SK-N-MC (cell line): ENCODE measurements around the gene PVR.

Experiments used
- DNase-seq: peaks from one replicate; pipeline ENCODE4 v3.0.0-alpha.2; 2011; ENCODE audit warnings: low read depth, low spot score
- H3K27ac ChIP-seq: fragments of 200-600 bp; sonication (generic); 2 replicates; pipeline ENCODE4 v1.5.1; 2016; ENCODE audit warnings: mixed run types
- H3K36me3 ChIP-seq: fragments of 200-600 bp; sonication (generic); 2 replicates; pipeline ENCODE4 v1.6.1; 2017; ENCODE audit warnings: antibody characterized with exemption, low read length, mixed read lengths; ENCODE audit not compliant: insufficient read depth
- H3K4me3 ChIP-seq: fragments of 200-600 bp; sonication (generic); 2 replicates; pipeline ENCODE4 v1.5.1; 2016
- H3K9ac ChIP-seq: fragments of 200-600 bp; sonication (generic); 2 replicates; pipeline ENCODE4 v1.8.0; 2017; ENCODE audit warnings: mixed run types, mixed read lengths; ENCODE audit not compliant: insufficient read length
- H3K9me3 ChIP-seq: fragments of 200-600 bp; sonication (generic); 2 replicates; pipeline ENCODE4 v1.6.1; 2017; ENCODE audit warnings: low read depth, mild to moderate bottlenecking, antibody characterized with exemption, low read length, moderate library complexity, mixed read lengths
- EZH2 ChIP-seq: fragments of 200-600 bp; sonication (generic); IDR thresholded peaks from one replicate; pipeline ENCODE4 v1.6.1; 2017; ENCODE audit warnings: antibody characterized with exemption
- FOXP2 ChIP-seq: optimal IDR thresholded peaks from 2 replicates; pipeline ENCODE3; 2011; ENCODE audit warnings: mild to moderate bottlenecking, moderate library complexity; ENCODE audit not compliant: insufficient read depth; ENCODE audit errors: extremely low read length, control extremely low read depth
- POLR2AphosphoS5 ChIP-seq: IDR thresholded peaks from 2 replicates; pipeline ENCODE4 v1.6.1; 2012; ENCODE audit warnings: mild to moderate bottlenecking, low read depth, low read length, borderline replicate concordance

The PVR gene, protein sequence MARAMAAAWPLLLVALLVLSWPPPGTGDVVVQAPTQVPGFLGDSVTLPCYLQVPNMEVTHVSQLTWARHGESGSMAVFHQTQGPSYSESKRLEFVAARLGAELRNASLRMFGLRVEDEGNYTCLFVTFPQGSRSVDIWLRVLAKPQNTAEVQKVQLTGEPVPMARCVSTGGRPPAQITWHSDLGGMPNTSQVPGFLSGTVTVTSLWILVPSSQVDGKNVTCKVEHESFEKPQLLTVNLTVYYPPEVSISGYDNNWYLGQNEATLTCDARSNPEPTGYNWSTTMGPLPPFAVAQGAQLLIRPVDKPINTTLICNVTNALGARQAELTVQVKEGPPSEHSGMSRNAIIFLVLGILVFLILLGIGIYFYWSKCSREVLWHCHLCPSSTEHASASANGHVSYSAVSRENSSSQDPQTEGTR

DNA sequence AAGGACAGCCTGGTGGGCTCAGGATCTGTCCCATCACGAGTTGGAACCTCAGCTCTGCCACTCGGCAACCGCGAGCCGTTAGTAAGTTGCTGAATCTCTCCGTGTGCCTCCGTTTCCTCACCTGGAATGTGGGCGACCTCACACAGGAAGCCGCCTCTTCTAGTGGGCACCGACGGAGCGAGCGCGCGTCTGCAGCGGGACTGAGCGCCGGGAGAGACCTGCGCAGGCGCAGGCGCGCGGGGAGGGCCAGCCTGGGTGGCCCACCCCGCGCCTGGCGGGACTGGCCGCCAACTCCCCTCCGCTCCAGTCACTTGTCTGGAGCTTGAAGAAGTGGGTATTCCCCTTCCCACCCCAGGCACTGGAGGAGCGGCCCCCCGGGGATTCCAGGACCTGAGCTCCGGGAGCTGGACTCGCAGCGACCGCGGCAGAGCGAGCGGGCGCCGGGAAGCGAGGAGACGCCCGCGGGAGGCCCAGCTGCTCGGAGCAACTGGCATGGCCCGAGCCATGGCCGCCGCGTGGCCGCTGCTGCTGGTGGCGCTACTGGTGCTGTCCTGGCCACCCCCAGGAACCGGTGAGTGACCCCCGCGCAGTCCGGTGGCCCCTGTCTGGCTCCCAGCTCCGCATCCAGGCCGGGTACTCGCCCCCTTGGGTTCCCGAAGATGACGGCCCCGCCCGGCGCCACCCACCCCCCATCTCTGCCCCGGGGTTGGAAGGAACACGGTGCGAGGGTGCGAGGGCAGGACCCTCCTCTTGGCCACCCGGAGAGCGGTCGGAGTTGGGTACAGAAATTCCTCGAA lies at the start of gene PVR:
Gene PVR (plus strand): TSS at position 306 of the 797 bp plus-strand sequence. CDS start 187 bp downstream, at position 493.
- Histone ChIP-seq H3K27ac (no peak within 1 kb of the TSS), H3K36me3 (peaks cover 16% of the 10 kb centered on the region), H3K9ac (peak within 1 kb of the TSS; percentile 78), H3K9me3 (no peaks in the 10 kb centered on the region), H3K4me3 (peak within 1 kb of the TSS; percentile 80)
- TF ChIP-seq FOXP2 = no peak
- peak; percentile 77 for TF ChIP-seq POLR2AphosphoS5
- no peak for TF ChIP-seq EZH2
- DNase-seq = no peak

DNA sequence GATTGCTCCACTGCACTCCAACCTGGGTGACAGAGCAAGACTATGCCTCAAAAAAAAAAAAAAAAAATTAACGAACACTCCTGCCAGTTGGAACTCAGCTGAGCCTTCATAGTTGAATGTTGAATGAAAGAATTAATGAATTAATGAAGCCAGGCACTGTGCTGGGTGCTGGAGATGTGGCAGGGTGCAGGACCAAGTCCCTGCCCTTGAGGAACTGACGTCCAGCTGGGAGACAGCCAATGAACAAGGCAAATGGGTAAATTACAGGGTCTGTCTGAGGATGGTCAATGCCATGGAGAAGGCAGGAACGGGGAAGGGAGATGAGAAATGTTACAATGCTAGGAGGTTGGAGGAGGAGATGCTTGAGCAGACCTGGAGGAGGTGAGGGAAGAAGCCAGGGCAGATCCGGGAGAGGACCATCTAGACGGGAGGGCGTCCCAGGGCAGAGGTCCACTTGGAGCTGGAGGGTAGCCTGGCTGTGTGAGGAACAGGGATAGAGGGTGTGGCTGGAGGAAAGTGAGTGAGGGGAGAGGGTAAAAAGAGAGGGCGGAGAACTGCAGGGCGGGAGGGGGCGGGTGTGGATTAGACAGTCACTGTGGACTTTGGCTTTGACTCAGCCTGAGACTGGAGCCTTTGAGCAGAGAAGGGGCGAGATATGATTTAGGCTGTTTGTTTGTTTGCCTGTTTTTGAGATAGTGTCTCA lies 47.1 kb upstream of the PVR start:
- Histone ChIP-seq H3K9ac (no peak overlapping the region), H3K4me3 (no peak overlapping the region), H3K9me3 (no peaks in the 10 kb centered on the region), H3K27ac (no peak overlapping the region), H3K36me3 (no peaks in the 10 kb centered on the region)
- TF ChIP-seq FOXP2 (no peak), POLR2AphosphoS5 (no peak), EZH2 (no peak)
- no peak for DNase-seq

DNA sequence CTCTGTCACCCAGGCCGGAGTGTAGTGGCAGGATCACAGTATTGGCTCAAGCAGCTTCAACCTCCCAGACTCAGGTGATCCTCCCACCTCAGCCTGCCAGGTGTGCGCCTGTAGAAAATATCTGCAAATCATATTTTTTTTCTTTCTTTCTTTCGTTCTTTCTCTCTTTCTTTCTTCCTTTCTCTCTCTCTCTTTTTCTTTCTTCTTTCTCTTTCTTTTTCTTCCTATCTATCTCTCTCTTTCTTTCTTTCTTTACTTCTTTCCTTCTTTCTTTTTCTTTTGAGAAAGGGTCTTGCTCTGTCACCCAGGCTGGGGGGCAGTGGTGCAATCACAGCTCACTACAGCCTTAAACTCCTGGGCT lies 46.6 kb upstream of the PVR start:
- no peak for TF ChIP-seq POLR2AphosphoS5
- TF ChIP-seq EZH2 = no peak
- TF ChIP-seq FOXP2 = no peak
- Histone ChIP-seq H3K9me3 (no peaks in the 10 kb centered on the region), H3K27ac (no peak overlapping the region), H3K9ac (no peak overlapping the region), H3K36me3 (no peaks in the 10 kb centered on the region), H3K4me3 (no peak overlapping the region)
- DNase-seq = no peak

GRCh38 chr19:44598355-44598754 lies 45.4 kb upstream of the PVR start:
- Histone ChIP-seq H3K4me3 (no peak overlapping the region), H3K36me3 (no peaks in the 10 kb centered on the region), H3K9ac (no peak overlapping the region), H3K27ac (no peak overlapping the region), H3K9me3 (no peaks in the 10 kb centered on the region)
- no peak for TF ChIP-seq EZH2
- no peak for TF ChIP-seq FOXP2
- no peak for TF ChIP-seq POLR2AphosphoS5
- DNase-seq = no peak

DNA sequence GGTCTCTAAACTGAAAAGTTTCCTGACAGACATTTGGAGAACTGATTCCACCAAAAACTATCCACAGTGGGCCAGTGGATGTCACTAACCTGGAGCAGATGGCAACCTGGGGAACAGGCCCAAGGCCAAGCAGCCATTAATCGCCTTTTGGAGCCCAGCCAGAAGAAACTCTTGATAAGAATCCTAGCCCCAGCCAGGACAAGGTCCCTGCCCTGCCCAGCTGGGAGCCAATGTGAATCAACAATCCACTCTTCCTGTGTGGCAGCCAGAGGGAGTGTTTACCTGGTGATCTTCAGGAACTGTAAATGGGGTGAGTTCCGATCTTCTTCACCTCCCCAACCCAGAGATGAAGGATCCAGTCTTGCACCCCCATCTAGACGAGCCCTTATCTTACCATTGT lies 44.8 kb upstream of the PVR start:
- no peaks in the 10 kb centered on the region for H3K36me3 ChIP-seq
- DNase-seq = no peak
- no peaks in the 10 kb centered on the region for H3K9me3 ChIP-seq
- no peak overlapping the region for H3K9ac ChIP-seq
- TF ChIP-seq POLR2AphosphoS5 (no peak), FOXP2 (no peak)
- H3K27ac ChIP-seq = no peak overlapping the region
- H3K4me3 ChIP-seq = no peak overlapping the region

- H3K36me3 ChIP-seq = no peaks in the 10 kb centered on the region
- H3K9ac ChIP-seq = no peak overlapping the region
- H3K27ac ChIP-seq = no peak overlapping the region
- no peak for DNase-seq
- H3K4me3 ChIP-seq = no peak overlapping the region
- no peaks in the 10 kb centered on the region for H3K9me3 ChIP-seq
- no peak for TF ChIP-seq FOXP2
- no peak for TF ChIP-seq EZH2
- no peak for TF ChIP-seq POLR2AphosphoS5
Measured at GRCh38 chr19:44600466-44600865, 43.2 kb upstream of the PVR start.

GRCh38 chr19:44602081-44602480 lies 41.6 kb upstream of the PVR start:
- H3K4me3 ChIP-seq = no peak overlapping the region
- no peaks in the 10 kb centered on the region for H3K9me3 ChIP-seq
- no peak for TF ChIP-seq FOXP2
- no peak for TF ChIP-seq EZH2
- TF ChIP-seq POLR2AphosphoS5 = no peak
- no peak overlapping the region for H3K27ac ChIP-seq
- no peak overlapping the region for H3K9ac ChIP-seq
- H3K36me3 ChIP-seq = no peaks in the 10 kb centered on the region
- no peak for DNase-seq

- H3K27ac ChIP-seq = no peak overlapping the region
- H3K4me3 ChIP-seq = no peak overlapping the region
- H3K36me3 ChIP-seq = no peaks in the 10 kb centered on the region
- TF ChIP-seq POLR2AphosphoS5 = no peak
- no peak for TF ChIP-seq FOXP2
- TF ChIP-seq EZH2 = no peak
- no peak overlapping the region for H3K9ac ChIP-seq
- no peaks in the 10 kb centered on the region for H3K9me3 ChIP-seq
- DNase-seq = no peak
Measured at GRCh38 chr19:44603201-44603945, 40.3 kb upstream of the PVR start.
